MM.1S (cell line): ENCODE results near the gene IQCM.

Source experiments
- DNase-seq: peaks from one replicate; pipeline ENCODE4 v3.0.0-alpha.2; 2015
- H2AFZ ChIP-seq: fragments of 300-600 bp; sonication (generic); 2 replicates; pipeline ENCODE4 v1.6.0; 2016; ENCODE audit warnings: antibody characterized with exemption, low read length
- H3F3A ChIP-seq: fragments of 300-600 bp; sonication (generic); 2 replicates; pipeline ENCODE4 v1.6.1; 2016; ENCODE audit warnings: mild to moderate bottlenecking, antibody characterized with exemption, low read length, moderate library complexity, mixed read lengths; ENCODE audit not compliant: insufficient read depth
- H3K27ac ChIP-seq: fragments of 300-600 bp; sonication (generic); 2 replicates; pipeline ENCODE4 v1.5.1; 2016; ENCODE audit warnings: mild to moderate bottlenecking, low read length
- H3K27me3 ChIP-seq: fragments of 300-600 bp; sonication (generic); replicated peaks from 2 replicates; pipeline ENCODE4 v1.6.0; 2016; ENCODE audit warnings: low read length; ENCODE audit not compliant: insufficient read depth
- H3K36me3 ChIP-seq: fragments of 300-600 bp; sonication (generic); replicated peaks from 2 replicates; pipeline ENCODE4 v1.6.1; 2016; ENCODE audit warnings: mild to moderate bottlenecking, low read length, mixed read lengths; ENCODE audit not compliant: insufficient read depth
- H3K4me1 ChIP-seq: fragments of 300-600 bp; sonication (generic); 2 replicates; pipeline ENCODE4 v1.6.1; 2016; ENCODE audit warnings: low read length, mixed read lengths
- H3K4me2 ChIP-seq: fragments of 300-600 bp; sonication (generic); 2 replicates; pipeline ENCODE4 v1.6.0; 2016; ENCODE audit warnings: low read depth, low read length
- H3K4me3 ChIP-seq: fragments of 300-600 bp; sonication (generic); 2 replicates; pipeline ENCODE4 v1.5.1; 2016; ENCODE audit warnings: low read length, mixed read lengths
- H3K79me2 ChIP-seq: fragments of 300-600 bp; sonication (generic); 2 replicates; pipeline ENCODE4 v1.6.1; 2016; ENCODE audit warnings: mixed run types, low read length, mixed read lengths
- H3K9ac ChIP-seq: fragments of 300-600 bp; sonication (generic); 2 replicates; pipeline ENCODE4 v1.6.1; 2016; ENCODE audit warnings: low read length, mixed read lengths
- H3K9me2 ChIP-seq: fragments of 300-600 bp; sonication (generic); replicated peaks from 2 replicates; pipeline ENCODE4 v1.6.1; 2016; ENCODE audit warnings: mild to moderate bottlenecking, low read length, mixed read lengths; ENCODE audit not compliant: insufficient read depth
- H3K9me3 ChIP-seq: fragments of 300-600 bp; sonication (generic); replicated peaks from 2 replicates; pipeline ENCODE4 v1.6.1; 2016; ENCODE audit warnings: mild to moderate bottlenecking, low read length, mixed read lengths; ENCODE audit not compliant: insufficient read depth
- H4K20me1 ChIP-seq: fragments of 300-600 bp; sonication (generic); 2 replicates; pipeline ENCODE4 v1.6.1; 2016; ENCODE audit warnings: mild to moderate bottlenecking, low read length, moderate library complexity, mixed read lengths; ENCODE audit not compliant: insufficient read depth
- EZH2 ChIP-seq: fragments of 300-600 bp; sonication (generic); optimal IDR thresholded peaks from 2 replicates; pipeline ENCODE3; 2017; ENCODE audit warnings: low read depth, mild to moderate bottlenecking, antibody characterized with exemption, low read length, mixed read lengths
- EZH2phosphoT487 ChIP-seq: fragments of 300-600 bp; sonication (generic); IDR thresholded peaks from 2 replicates; pipeline ENCODE4 v1.6.1; 2018; ENCODE audit warnings: antibody characterized with exemption, low read length
- TF ChIP-seq, protein P1 (sequence below): fragments of 300-600 bp; sonication (generic); IDR thresholded peaks from 2 replicates; pipeline ENCODE4 v1.5.1; 2016; ENCODE audit warnings: antibody characterized with exemption, low read length, mixed read lengths

Gene IQCM

DNA sequence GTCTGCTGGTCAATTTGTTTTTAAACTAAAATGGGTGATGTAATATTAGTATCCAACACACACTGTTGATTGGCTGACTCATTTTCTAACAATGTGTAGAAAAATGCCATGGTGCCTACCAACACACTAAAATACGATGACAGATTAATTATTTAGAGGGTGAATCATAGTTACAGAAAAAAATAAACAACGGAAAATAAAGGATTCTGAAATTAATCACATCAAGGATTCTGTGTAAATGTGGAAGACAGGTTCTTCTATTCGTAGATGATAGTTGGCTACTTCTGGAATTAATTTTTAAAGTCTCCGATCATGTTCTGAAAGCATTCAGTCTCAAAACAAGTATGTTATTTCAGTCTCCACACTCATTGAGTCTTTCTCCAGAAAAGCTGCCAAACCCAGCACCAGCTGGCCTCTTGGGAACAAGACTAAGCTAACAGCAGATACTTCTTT, 8.2 kb upstream of the IQCM start:
- no peak for DNase-seq
- H3K4me2 ChIP-seq, result no peak overlapping the region

DNA sequence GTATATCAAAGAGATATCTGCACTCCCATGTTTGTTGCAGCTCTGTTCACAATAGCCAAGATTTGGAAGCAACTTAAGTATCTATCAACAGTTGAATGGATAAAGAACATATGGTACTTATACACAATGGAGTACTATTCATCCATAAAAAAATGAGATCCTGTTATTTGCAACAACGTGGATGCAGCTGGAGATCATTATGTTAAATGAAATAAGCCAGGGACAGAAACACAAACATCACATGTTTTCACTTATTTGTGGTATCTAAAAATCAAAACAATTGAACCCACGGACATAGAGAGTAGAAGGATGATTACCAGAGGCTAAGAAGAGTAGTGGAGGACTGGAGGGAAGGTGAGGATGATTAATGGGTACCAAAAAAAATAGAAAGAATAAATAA, 14.2 kb downstream of the IQCM start:
- H3F3A ChIP-seq, result no peaks in the 10 kb centered on the region
- no peaks in the 10 kb centered on the region for H3K9me2 ChIP-seq
- no peak overlapping the region for H3K27ac ChIP-seq
- no peak for DNase-seq
- H3K27me3 ChIP-seq, result no peaks in the 10 kb centered on the region
- TF ChIP-seq, protein P1, sequence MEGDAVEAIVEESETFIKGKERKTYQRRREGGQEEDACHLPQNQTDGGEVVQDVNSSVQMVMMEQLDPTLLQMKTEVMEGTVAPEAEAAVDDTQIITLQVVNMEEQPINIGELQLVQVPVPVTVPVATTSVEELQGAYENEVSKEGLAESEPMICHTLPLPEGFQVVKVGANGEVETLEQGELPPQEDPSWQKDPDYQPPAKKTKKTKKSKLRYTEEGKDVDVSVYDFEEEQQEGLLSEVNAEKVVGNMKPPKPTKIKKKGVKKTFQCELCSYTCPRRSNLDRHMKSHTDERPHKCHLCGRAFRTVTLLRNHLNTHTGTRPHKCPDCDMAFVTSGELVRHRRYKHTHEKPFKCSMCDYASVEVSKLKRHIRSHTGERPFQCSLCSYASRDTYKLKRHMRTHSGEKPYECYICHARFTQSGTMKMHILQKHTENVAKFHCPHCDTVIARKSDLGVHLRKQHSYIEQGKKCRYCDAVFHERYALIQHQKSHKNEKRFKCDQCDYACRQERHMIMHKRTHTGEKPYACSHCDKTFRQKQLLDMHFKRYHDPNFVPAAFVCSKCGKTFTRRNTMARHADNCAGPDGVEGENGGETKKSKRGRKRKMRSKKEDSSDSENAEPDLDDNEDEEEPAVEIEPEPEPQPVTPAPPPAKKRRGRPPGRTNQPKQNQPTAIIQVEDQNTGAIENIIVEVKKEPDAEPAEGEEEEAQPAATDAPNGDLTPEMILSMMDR, result no peak
- TF ChIP-seq EZH2 (no peak), EZH2phosphoT487 (no peak)
- H2AFZ ChIP-seq, result no peak overlapping the region
- no peaks in the 10 kb centered on the region for H3K9me3 ChIP-seq
- no peak overlapping the region for H3K9ac ChIP-seq
- no peaks in the 10 kb centered on the region for H3K36me3 ChIP-seq
- H3K4me3 ChIP-seq, result no peak overlapping the region
- H4K20me1 ChIP-seq, result no peaks in the 10 kb centered on the region
- H3K79me2 ChIP-seq, result no peaks in the 10 kb centered on the region
- H3K4me2 ChIP-seq, result no peak overlapping the region
- no peaks in the 10 kb centered on the region for H3K4me1 ChIP-seq

More for the DNA sequence above, 8.2 kb upstream of the IQCM start:
- Histone ChIP-seq H3K9me3 (no peaks in the 10 kb centered on the region), H3K27ac (no peak overlapping the region), H3K4me3 (no peak overlapping the region), H4K20me1 (no peaks in the 10 kb centered on the region), H3K9me2 (no peaks in the 10 kb centered on the region), H3K79me2 (no peaks in the 10 kb centered on the region), H2AFZ (no peak overlapping the region), H3K36me3 (no peaks in the 10 kb centered on the region), H3K27me3 (no peaks in the 10 kb centered on the region), H3F3A (no peaks in the 10 kb centered on the region), H3K9ac (no peak overlapping the region), H3K4me1 (no peaks in the 10 kb centered on the region)
- TF ChIP-seq, protein P1, result no peak
- TF ChIP-seq EZH2, result no peak
- TF ChIP-seq EZH2phosphoT487, result no peak

DNA sequence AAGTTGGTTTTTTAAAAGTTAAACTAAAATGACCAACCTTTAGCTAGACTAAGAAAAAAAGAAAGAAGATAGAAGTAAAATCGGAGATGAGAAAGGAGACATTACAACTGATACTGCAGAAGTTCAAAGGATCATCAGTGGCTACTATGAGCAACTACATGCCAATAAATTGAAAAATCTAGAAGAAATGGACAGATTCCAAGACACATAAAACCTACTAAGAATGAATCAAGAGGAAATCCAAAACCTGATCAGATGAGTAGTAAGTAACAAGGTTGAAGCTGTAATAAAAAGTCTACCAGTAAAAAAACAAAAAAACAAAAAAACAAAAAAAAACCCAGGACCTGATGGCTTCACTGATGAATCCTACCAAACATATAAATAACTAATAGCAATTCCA, 16.1 kb downstream of the IQCM start:
- H4K20me1 ChIP-seq, result no peaks in the 10 kb centered on the region
- H3K9me2 ChIP-seq, result no peaks in the 10 kb centered on the region
- DNase-seq, result no peak

More for the DNA sequence above, 16.1 kb downstream of the IQCM start:
- TF ChIP-seq EZH2phosphoT487, result no peak
- TF ChIP-seq, protein P1, result no peak
- no peak for TF ChIP-seq EZH2
- Histone ChIP-seq H3K9me3 (no peaks in the 10 kb centered on the region), H3K36me3 (no peaks in the 10 kb centered on the region), H3K4me1 (no peaks in the 10 kb centered on the region), H3K79me2 (no peaks in the 10 kb centered on the region), H3K27me3 (no peaks in the 10 kb centered on the region), H3K9ac (no peak overlapping the region), H3K4me3 (no peak overlapping the region), H3K27ac (no peak overlapping the region), H3K4me2 (no peak overlapping the region), H2AFZ (no peak overlapping the region), H3F3A (no peaks in the 10 kb centered on the region)
